ENCODE results near the gene SYT2.

The SYT2 gene

GRCh38 chr1:202685641-202686040 is 24.6 kb downstream of the SYT2 start:
- H3K9me3 ChIP-seq (ENCODE audit: control insufficient read depth, low read length) = no peaks in the 10 kb centered on the region
- H3K27me3 ChIP-seq (ENCODE audit: control insufficient read depth, insufficient read depth, low read length) = peaks cover 22% of the 10 kb centered on the region

GRCh38 chr1:202684716-202685115 is 25.5 kb downstream of the SYT2 start:
- Histone ChIP-seq H3K9ac (ENCODE audit: low read length) (no peak overlapping the region), H3K27me3 (ENCODE audit: control insufficient read depth, insufficient read depth, low read length) (peaks cover 24% of the 10 kb centered on the region), H3K4me3 (ENCODE audit: low read length) (no peak overlapping the region), H3K36me3 (ENCODE audit: control insufficient read depth, insufficient read depth, low read length) (no peaks in the 10 kb centered on the region), H3K4me1 (ENCODE audit: control insufficient read depth, insufficient read depth, low read length) (no peaks in the 10 kb centered on the region), H3K9me3 (ENCODE audit: control insufficient read depth, low read length) (no peaks in the 10 kb centered on the region)

More at GRCh38 chr1:202685641-202686040, 24.6 kb downstream of the SYT2 start:
- no peak overlapping the region for H3K4me3 ChIP-seq (ENCODE audit: low read length)
- H3K4me1 ChIP-seq (ENCODE audit: control insufficient read depth, insufficient read depth, low read length) = no peaks in the 10 kb centered on the region
- H3K36me3 ChIP-seq (ENCODE audit: control insufficient read depth, insufficient read depth, low read length) = no peaks in the 10 kb centered on the region
- no peak overlapping the region for H3K9ac ChIP-seq (ENCODE audit: low read length)

GRCh38 chr1:202683029-202683428 is 27.2 kb downstream of the SYT2 start:
- no peaks in the 10 kb centered on the region for H3K9me3 ChIP-seq (ENCODE audit: control insufficient read depth, low read length)
- no peak overlapping the region for H3K9ac ChIP-seq (ENCODE audit: low read length)
- no peaks in the 10 kb centered on the region for H3K4me1 ChIP-seq (ENCODE audit: control insufficient read depth, insufficient read depth, low read length)
- H3K27me3 ChIP-seq (ENCODE audit: control insufficient read depth, insufficient read depth, low read length) = peaks cover 24% of the 10 kb centered on the region
- no peak overlapping the region for H3K4me3 ChIP-seq (ENCODE audit: low read length)
- no peaks in the 10 kb centered on the region for H3K36me3 ChIP-seq (ENCODE audit: control insufficient read depth, insufficient read depth, low read length)

- Histone ChIP-seq H3K36me3 (ENCODE audit: control insufficient read depth, insufficient read depth, low read length) (no peaks in the 10 kb centered on the region), H3K4me3 (ENCODE audit: low read length) (no peak overlapping the region), H3K27me3 (ENCODE audit: control insufficient read depth, insufficient read depth, low read length) (peaks cover 24% of the 10 kb centered on the region), H3K9me3 (ENCODE audit: control insufficient read depth, low read length) (no peaks in the 10 kb centered on the region), H3K4me1 (ENCODE audit: control insufficient read depth, insufficient read depth, low read length) (no peaks in the 10 kb centered on the region), H3K9ac (ENCODE audit: low read length) (no peak overlapping the region)
Measured at GRCh38 chr1:202682477-202682876, 27.8 kb downstream of the SYT2 start.

- H3K27me3 ChIP-seq (ENCODE audit: control insufficient read depth, insufficient read depth, low read length) = peaks cover 24% of the 10 kb centered on the region
Measured at GRCh38 chr1:202681736-202682420, 28.4 kb downstream of the SYT2 start.

GRCh38 chr1:202680586-202681352 is 29.5 kb downstream of the SYT2 start:
- no peak overlapping the region for H3K4me3 ChIP-seq (ENCODE audit: low read length)
- H3K9me3 ChIP-seq (ENCODE audit: control insufficient read depth, low read length) = no peaks in the 10 kb centered on the region
- peaks cover 24% of the 10 kb centered on the region for H3K27me3 ChIP-seq (ENCODE audit: control insufficient read depth, insufficient read depth, low read length)
- no peaks in the 10 kb centered on the region for H3K4me1 ChIP-seq (ENCODE audit: control insufficient read depth, insufficient read depth, low read length)
- H3K9ac ChIP-seq (ENCODE audit: low read length) = no peak overlapping the region
- no peaks in the 10 kb centered on the region for H3K36me3 ChIP-seq (ENCODE audit: control insufficient read depth, insufficient read depth, low read length)

More at GRCh38 chr1:202681736-202682420, 28.4 kb downstream of the SYT2 start:
- H3K9me3 ChIP-seq (ENCODE audit: control insufficient read depth, low read length) = no peaks in the 10 kb centered on the region
- no peak overlapping the region for H3K4me3 ChIP-seq (ENCODE audit: low read length)
- H3K9ac ChIP-seq (ENCODE audit: low read length) = no peak overlapping the region
- H3K36me3 ChIP-seq (ENCODE audit: control insufficient read depth, insufficient read depth, low read length) = no peaks in the 10 kb centered on the region
- H3K4me1 ChIP-seq (ENCODE audit: control insufficient read depth, insufficient read depth, low read length) = no peaks in the 10 kb centered on the region

- H3K9ac ChIP-seq (ENCODE audit: low read length) = no peak overlapping the region
- no peaks in the 10 kb centered on the region for H3K36me3 ChIP-seq (ENCODE audit: control insufficient read depth, insufficient read depth, low read length)
- H3K27me3 ChIP-seq (ENCODE audit: control insufficient read depth, insufficient read depth, low read length) = peaks cover 19% of the 10 kb centered on the region
Measured at GRCh38 chr1:202679406-202680177, 30.7 kb downstream of the SYT2 start.

GRCh38 chr1:202677433-202677832 is 32.8 kb downstream of the SYT2 start:
- H3K4me1 ChIP-seq (ENCODE audit: control insufficient read depth, insufficient read depth, low read length) = no peaks in the 10 kb centered on the region
- no peak overlapping the region for H3K4me3 ChIP-seq (ENCODE audit: low read length)
- H3K27me3 ChIP-seq (ENCODE audit: control insufficient read depth, insufficient read depth, low read length) = peaks cover 18% of the 10 kb centered on the region
- H3K9ac ChIP-seq (ENCODE audit: low read length) = no peak overlapping the region
- H3K9me3 ChIP-seq (ENCODE audit: control insufficient read depth, low read length) = no peaks in the 10 kb centered on the region
- no peaks in the 10 kb centered on the region for H3K36me3 ChIP-seq (ENCODE audit: control insufficient read depth, insufficient read depth, low read length)

More at GRCh38 chr1:202679406-202680177, 30.7 kb downstream of the SYT2 start:
- no peaks in the 10 kb centered on the region for H3K4me1 ChIP-seq (ENCODE audit: control insufficient read depth, insufficient read depth, low read length)
- no peaks in the 10 kb centered on the region for H3K9me3 ChIP-seq (ENCODE audit: control insufficient read depth, low read length)
- no peak overlapping the region for H3K4me3 ChIP-seq (ENCODE audit: low read length)

GRCh38 chr1:202673531-202673930 is 36.7 kb downstream of the SYT2 start:
- Histone ChIP-seq H3K4me3 (ENCODE audit: low read length) (no peak overlapping the region), H3K36me3 (ENCODE audit: control insufficient read depth, insufficient read depth, low read length) (no peaks in the 10 kb centered on the region), H3K4me1 (ENCODE audit: control insufficient read depth, insufficient read depth, low read length) (peaks cover 13% of the 10 kb centered on the region), H3K9ac (ENCODE audit: low read length) (no peak overlapping the region), H3K9me3 (ENCODE audit: control insufficient read depth, low read length) (no peaks in the 10 kb centered on the region), H3K27me3 (ENCODE audit: control insufficient read depth, insufficient read depth, low read length) (no peaks in the 10 kb centered on the region)

GRCh38 chr1:202671399-202671798 is 38.9 kb downstream of the SYT2 start:
- Histone ChIP-seq H3K4me3 (ENCODE audit: low read length) (no peak overlapping the region), H3K27me3 (ENCODE audit: control insufficient read depth, insufficient read depth, low read length) (peaks cover 4% of the 10 kb centered on the region), H3K9ac (ENCODE audit: low read length) (no peak overlapping the region), H3K36me3 (ENCODE audit: control insufficient read depth, insufficient read depth, low read length) (no peaks in the 10 kb centered on the region), H3K4me1 (ENCODE audit: control insufficient read depth, insufficient read depth, low read length) (peaks cover 13% of the 10 kb centered on the region), H3K9me3 (ENCODE audit: control insufficient read depth, low read length) (no peaks in the 10 kb centered on the region)

- H3K9me3 ChIP-seq (ENCODE audit: control insufficient read depth, low read length) = no peaks in the 10 kb centered on the region
- peaks cover under 1% of the 10 kb centered on the region for H3K4me1 ChIP-seq (ENCODE audit: control insufficient read depth, insufficient read depth, low read length)
- H3K27me3 ChIP-seq (ENCODE audit: control insufficient read depth, insufficient read depth, low read length) = peaks cover 10% of the 10 kb centered on the region
- H3K36me3 ChIP-seq (ENCODE audit: control insufficient read depth, insufficient read depth, low read length) = no peaks in the 10 kb centered on the region
- no peak overlapping the region for H3K9ac ChIP-seq (ENCODE audit: low read length)
- no peak overlapping the region for H3K4me3 ChIP-seq (ENCODE audit: low read length)
Measured at GRCh38 chr1:202665417-202665816, 44.8 kb downstream of the SYT2 start.

GRCh38 chr1:202664083-202664482 is 46.2 kb downstream of the SYT2 start:
- no peaks in the 10 kb centered on the region for H3K36me3 ChIP-seq (ENCODE audit: control insufficient read depth, insufficient read depth, low read length)
- no peak overlapping the region for H3K4me3 ChIP-seq (ENCODE audit: low read length)
- no peak overlapping the region for H3K9ac ChIP-seq (ENCODE audit: low read length)
- H3K4me1 ChIP-seq (ENCODE audit: control insufficient read depth, insufficient read depth, low read length) = no peaks in the 10 kb centered on the region
- H3K27me3 ChIP-seq (ENCODE audit: control insufficient read depth, insufficient read depth, low read length) = peaks cover 10% of the 10 kb centered on the region
- no peaks in the 10 kb centered on the region for H3K9me3 ChIP-seq (ENCODE audit: control insufficient read depth, low read length)
